ENCODE measurements around the gene SEMA6A.

The SEMA6A gene

GRCh38 chr5:116574367-116575325 lies at the start of gene SEMA6A:
TSS of gene SEMA6A (minus strand) at chr5:116574823. CDS start at chr5:116504944, 69,879 bp downstream.
- peak; percentile 76 to 81 for DNase-seq
- TF ChIP-seq POLR2A (IDR thresholded peaks at IDR 0.05; ENCODE audit: low read length): no peak
- TF ChIP-seq GATA1 (IDR thresholded peaks at IDR 0.05; ENCODE audit: low read depth, low read length): no peak

- no peak for TF ChIP-seq POLR2A (IDR thresholded peaks at IDR 0.05; ENCODE audit: low read length)
Measured at GRCh38 chr5:116622375-116623050, 47.9 kb upstream of the SEMA6A start.

GRCh38 chr5:116621599-116621998 lies 47.0 kb upstream of the SEMA6A start:
- no peak for TF ChIP-seq POLR2A (IDR thresholded peaks at IDR 0.05; ENCODE audit: low read length)
- TF ChIP-seq GATA1 (IDR thresholded peaks at IDR 0.05; ENCODE audit: low read depth, low read length): no peak
- DNase-seq: no peak

More at GRCh38 chr5:116622375-116623050, 47.9 kb upstream of the SEMA6A start:
- no peak for DNase-seq

- DNase-seq: no peak
- no peak for TF ChIP-seq POLR2A (IDR thresholded peaks at IDR 0.05; ENCODE audit: low read length)
- TF ChIP-seq GATA1 (IDR thresholded peaks at IDR 0.05; ENCODE audit: low read depth, low read length): no peak
Measured at GRCh38 chr5:116616876-116617275, 42.3 kb upstream of the SEMA6A start.

- no peak for TF ChIP-seq POLR2A (IDR thresholded peaks at IDR 0.05; ENCODE audit: low read length)
- TF ChIP-seq GATA1 (IDR thresholded peaks at IDR 0.05; ENCODE audit: low read depth, low read length): no peak
- DNase-seq: no peak
Measured at GRCh38 chr5:116614603-116614920, 39.9 kb upstream of the SEMA6A start.

- DNase-seq: no peak
- TF ChIP-seq GATA1 (IDR thresholded peaks at IDR 0.05; ENCODE audit: low read depth, low read length): no peak
- TF ChIP-seq POLR2A (IDR thresholded peaks at IDR 0.05; ENCODE audit: low read length): no peak
Measured at GRCh38 chr5:116613445-116613844, 38.8 kb upstream of the SEMA6A start.

GRCh38 chr5:116612431-116612830 lies 37.8 kb upstream of the SEMA6A start:
- no peak for DNase-seq
- TF ChIP-seq GATA1 (IDR thresholded peaks at IDR 0.05; ENCODE audit: low read depth, low read length) (no peak), POLR2A (IDR thresholded peaks at IDR 0.05; ENCODE audit: low read length) (no peak)

- TF ChIP-seq GATA1 (IDR thresholded peaks at IDR 0.05; ENCODE audit: low read depth, low read length): no peak
- TF ChIP-seq POLR2A (IDR thresholded peaks at IDR 0.05; ENCODE audit: low read length): no peak
- DNase-seq: no peak
Measured at GRCh38 chr5:116605310-116606070, 30.9 kb upstream of the SEMA6A start.

- no peak for DNase-seq
- TF ChIP-seq POLR2A (IDR thresholded peaks at IDR 0.05; ENCODE audit: low read length) (no peak), GATA1 (IDR thresholded peaks at IDR 0.05; ENCODE audit: low read depth, low read length) (no peak)
Measured at GRCh38 chr5:116604805-116605204, 30.2 kb upstream of the SEMA6A start.

GRCh38 chr5:116600876-116601275 lies 26.3 kb upstream of the SEMA6A start:
- TF ChIP-seq POLR2A (IDR thresholded peaks at IDR 0.05; ENCODE audit: low read length): no peak
- DNase-seq: no peak

GRCh38 chr5:116598911-116599310 lies 24.3 kb upstream of the SEMA6A start:
- TF ChIP-seq POLR2A (IDR thresholded peaks at IDR 0.05; ENCODE audit: low read length): no peak
- no peak for TF ChIP-seq GATA1 (IDR thresholded peaks at IDR 0.05; ENCODE audit: low read depth, low read length)
- DNase-seq: no peak

GRCh38 chr5:116595498-116595897 lies 20.9 kb upstream of the SEMA6A start:
- no peak for DNase-seq
- TF ChIP-seq POLR2A (IDR thresholded peaks at IDR 0.05; ENCODE audit: low read length): no peak
- no peak for TF ChIP-seq GATA1 (IDR thresholded peaks at IDR 0.05; ENCODE audit: low read depth, low read length)

- TF ChIP-seq POLR2A (IDR thresholded peaks at IDR 0.05; ENCODE audit: low read length): no peak
- TF ChIP-seq GATA1 (IDR thresholded peaks at IDR 0.05; ENCODE audit: low read depth, low read length): no peak
- DNase-seq: no peak
Measured at GRCh38 chr5:116593340-116593739, 18.7 kb upstream of the SEMA6A start.

GRCh38 chr5:116585227-116585626 lies 10.6 kb upstream of the SEMA6A start:
- TF ChIP-seq GATA1 (IDR thresholded peaks at IDR 0.05; ENCODE audit: low read depth, low read length): no peak
- TF ChIP-seq POLR2A (IDR thresholded peaks at IDR 0.05; ENCODE audit: low read length): no peak
- DNase-seq: no peak
